Activated T-cell treated with anti-CD3 and anti-CD28 coated beads for 1 hour (primary cell): ENCODE measurements around the gene FAM90A1.
A peak's percentile ranks its signal among the peaks of the same experiment; 100 is the strongest.
"Not testable (repeated sequence)": the region's sequence is repeated elsewhere in the genome, so short reads cannot be mapped to it uniquely, and the experiment has no call there.

Experiments used
- DNase-seq: peaks from one replicate; pipeline ENCODE4 v3.0.0-alpha.2; 2020; ENCODE audit warnings: low read depth

FAM90A1 gene

GRCh38 chr12:8226992-8227731, at the start of gene FAM90A1:
Gene FAM90A1 (minus strand): TSS chr12:8227618. CDS start chr12:8224832, 2,786 bp downstream.
- DNase-seq: not testable (repeated sequence)

GRCh38 chr12:8276397-8276796, 49.0 kb upstream of the FAM90A1 start:
- DNase-seq: not testable (repeated sequence)

- DNase-seq: not testable (repeated sequence)
Observed at GRCh38 chr12:8266706-8267105, 39.3 kb upstream of the FAM90A1 start.

- DNase-seq: not testable (repeated sequence)
Observed at GRCh38 chr12:8264236-8264635, 36.8 kb upstream of the FAM90A1 start.

- DNase-seq: not testable (repeated sequence)
Observed at GRCh38 chr12:8261111-8261554, 33.7 kb upstream of the FAM90A1 start.

GRCh38 chr12:8256356-8256755, 28.9 kb upstream of the FAM90A1 start:
- not testable (repeated sequence) for DNase-seq

GRCh38 chr12:8254705-8255104, 27.3 kb upstream of the FAM90A1 start:
- not testable (repeated sequence) for DNase-seq

GRCh38 chr12:8252056-8252818, 24.8 kb upstream of the FAM90A1 start:
- DNase-seq: not testable (repeated sequence)

- DNase-seq: not testable (repeated sequence)
Observed at GRCh38 chr12:8251616-8252015, 24.2 kb upstream of the FAM90A1 start.

- DNase-seq: not testable (repeated sequence)
Observed at GRCh38 chr12:8246941-8247535, 19.6 kb upstream of the FAM90A1 start.

GRCh38 chr12:8243682-8244161, 16.3 kb upstream of the FAM90A1 start:
- DNase-seq: peak; percentile 44

- DNase-seq: peak; percentile 100
Observed at GRCh38 chr12:8242880-8243681, 15.7 kb upstream of the FAM90A1 start.

GRCh38 chr12:8242622-8242879, 15.1 kb upstream of the FAM90A1 start:
- not testable (repeated sequence) for DNase-seq

GRCh38 chr12:8241917-8242621, 14.7 kb upstream of the FAM90A1 start:
- DNase-seq: peak; percentile 8

- DNase-seq: not testable (repeated sequence)
Observed at GRCh38 chr12:8240340-8241114, 13.1 kb upstream of the FAM90A1 start.

- DNase-seq: not testable (repeated sequence)
Observed at GRCh38 chr12:8237031-8237430, 9.6 kb upstream of the FAM90A1 start.

- DNase-seq: not testable (repeated sequence)
Observed at GRCh38 chr12:8235316-8236157, 8.1 kb upstream of the FAM90A1 start.

GRCh38 chr12:8234746-8235145, 7.3 kb upstream of the FAM90A1 start:
- DNase-seq: not testable (repeated sequence)

GRCh38 chr12:8233935-8234495, 6.6 kb upstream of the FAM90A1 start:
- DNase-seq: not testable (repeated sequence)
